AG08395 (cell line): ENCODE data around the gene UMAD1.
"Not testable (repeated sequence)": the region's sequence is repeated elsewhere in the genome, so short reads cannot be mapped to it uniquely, and the experiment has no call there.

Experiments
- DNase-seq: peaks from one replicate; pipeline ENCODE4 v3.0.0; 2012; ENCODE audit warnings: mixed read lengths, low spot score

UMAD1 gene

GRCh38 chr7:7652798-7653540 is 12.4 kb downstream of the UMAD1 start:
- DNase-seq: no peak

GRCh38 chr7:7653593-7654187 is 13.1 kb downstream of the UMAD1 start:
- DNase-seq: no peak

GRCh38 chr7:7654964-7655715 is 14.6 kb downstream of the UMAD1 start:
- no peak for DNase-seq

GRCh38 chr7:7656459-7656858 is 15.9 kb downstream of the UMAD1 start:
- DNase-seq: not testable (repeated sequence)

- no peak for DNase-seq
Observed at GRCh38 chr7:7662527-7662926, 22.0 kb downstream of the UMAD1 start.

GRCh38 chr7:7664291-7664690 is 23.7 kb downstream of the UMAD1 start:
- no peak for DNase-seq

- DNase-seq: no peak
Observed at GRCh38 chr7:7665031-7665430, 24.5 kb downstream of the UMAD1 start.

- DNase-seq: no peak
Observed at GRCh38 chr7:7667187-7667586, 26.6 kb downstream of the UMAD1 start.

- DNase-seq: no peak
Observed at GRCh38 chr7:7668706-7669105, 28.2 kb downstream of the UMAD1 start.

GRCh38 chr7:7670490-7670889 is 29.9 kb downstream of the UMAD1 start:
- DNase-seq: no peak

- no peak for DNase-seq
Observed at GRCh38 chr7:7671361-7671760, 30.8 kb downstream of the UMAD1 start.

- no peak for DNase-seq
Observed at GRCh38 chr7:7672545-7673239, 32.1 kb downstream of the UMAD1 start.

GRCh38 chr7:7673240-7673550 is 32.6 kb downstream of the UMAD1 start:
- no peak for DNase-seq

- DNase-seq: no peak
Observed at GRCh38 chr7:7675686-7676085, 35.1 kb downstream of the UMAD1 start.

GRCh38 chr7:7679640-7680039 is 39.1 kb downstream of the UMAD1 start:
- not testable (repeated sequence) for DNase-seq

GRCh38 chr7:7681191-7681935 is 40.8 kb downstream of the UMAD1 start:
- peak; percentile 30 for DNase-seq

GRCh38 chr7:7681936-7682329 is 41.4 kb downstream of the UMAD1 start:
- no peak for DNase-seq

- DNase-seq: no peak
Observed at GRCh38 chr7:7682861-7683260, 42.3 kb downstream of the UMAD1 start.

GRCh38 chr7:7686811-7687508 is 46.4 kb downstream of the UMAD1 start:
- no peak for DNase-seq

GRCh38 chr7:7687800-7688199 is 47.2 kb downstream of the UMAD1 start:
- DNase-seq: no peak

- DNase-seq: no peak
Observed at GRCh38 chr7:7688310-7688709, 47.8 kb downstream of the UMAD1 start.
